GM18507 (cell line): ENCODE data around the gene GRHL1.

ENCODE experiments used
- DNase-seq: peaks from one replicate; pipeline ENCODE4 v3.0.0; 2011; ENCODE audit warnings: low read depth; ENCODE audit not compliant: insufficient read length; ENCODE audit errors: extremely low spot score
- FAIRE-seq: peaks from 2 replicates; lab custom pipeline; 2011; peaks lifted over from hg19 to GRCh38; lab: Jason Lieb, UNC

GRHL1 gene

DNA sequence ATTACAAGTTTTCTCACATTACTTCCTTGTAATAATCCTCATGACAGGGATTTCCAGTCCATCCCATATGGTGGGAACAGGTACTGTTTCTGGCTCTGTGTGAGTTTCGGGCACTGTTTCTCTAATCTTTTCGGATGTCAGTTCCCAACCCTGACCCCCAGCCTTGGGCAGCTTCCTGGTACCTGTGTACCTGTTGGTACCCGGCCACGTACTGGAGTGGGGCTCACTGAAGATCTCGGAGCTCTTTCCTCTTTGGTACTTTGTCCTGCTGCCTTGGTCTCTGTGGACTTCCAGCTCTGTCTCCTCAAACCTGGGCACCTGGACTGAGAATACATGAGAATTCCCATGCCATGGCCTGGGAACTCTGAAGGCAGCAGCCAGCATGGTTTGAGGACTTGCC lies 36.8 kb downstream of the GRHL1 start:
- FAIRE-seq, result no peak

DNA sequence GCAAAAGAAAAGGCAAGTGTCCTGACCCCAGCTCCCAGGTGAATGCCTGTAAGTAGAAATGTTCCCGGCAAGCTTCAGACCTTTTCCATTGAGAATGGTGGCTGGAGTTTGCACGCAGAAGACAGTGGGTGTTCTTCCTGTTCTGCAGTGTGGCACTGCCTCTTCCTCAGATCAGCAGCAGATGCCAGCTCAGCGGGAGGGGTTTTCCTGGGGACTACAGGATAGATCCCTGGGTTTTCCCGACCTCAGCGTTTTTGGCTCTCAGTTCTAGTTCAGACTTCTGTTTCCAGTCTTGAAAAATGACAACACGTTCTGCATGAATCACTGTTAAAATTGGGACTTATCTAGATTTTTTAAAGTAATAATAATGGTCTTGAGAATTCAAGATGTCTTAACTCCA lies 39.2 kb downstream of the GRHL1 start:
- DNase-seq (no peak), FAIRE-seq (no peak)

More for the DNA sequence above, 36.8 kb downstream of the GRHL1 start:
- no peak for DNase-seq

DNA sequence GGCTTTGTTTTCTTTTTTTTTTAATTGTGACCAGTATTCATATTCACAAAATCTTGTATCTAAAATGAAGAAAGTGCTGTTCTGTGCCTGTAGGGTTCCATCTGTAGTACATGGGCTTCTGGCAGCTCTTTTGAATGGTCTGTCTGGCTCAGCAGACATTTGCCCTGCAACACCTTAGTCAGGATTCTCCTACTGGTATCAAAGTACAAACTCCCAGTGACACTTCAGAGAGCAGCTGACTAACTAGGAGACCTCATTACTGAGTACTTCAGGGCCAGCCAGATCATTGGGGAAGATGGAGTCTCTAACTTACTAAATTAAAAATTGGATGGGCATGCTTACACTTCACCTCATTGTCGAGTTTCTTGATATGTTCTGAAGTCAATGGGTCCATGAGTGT lies 39.7 kb downstream of the GRHL1 start:
- no peak for FAIRE-seq
- no peak for DNase-seq

DNA sequence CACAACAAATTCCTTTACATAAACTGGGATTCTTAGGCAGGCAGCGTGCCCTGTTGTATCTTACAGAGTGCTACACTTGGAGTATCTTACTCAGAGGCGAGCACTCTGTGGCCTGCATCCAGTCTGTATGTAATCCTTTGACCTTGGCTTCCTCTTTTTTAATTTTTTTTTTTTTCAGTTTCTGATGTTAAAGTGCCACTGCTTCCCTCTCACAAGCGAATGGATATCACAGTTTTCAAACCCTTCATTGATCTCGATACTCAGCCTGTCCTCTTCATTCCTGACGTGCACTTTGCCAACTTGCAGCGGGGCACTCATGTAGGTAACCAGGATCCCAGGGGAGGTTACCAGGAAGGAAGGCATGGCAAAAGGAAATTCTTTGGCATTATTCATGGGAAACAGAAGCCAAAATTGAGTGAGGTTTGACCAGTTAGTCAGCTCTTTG lies 40.4 kb downstream of the GRHL1 start:
- no peak for DNase-seq
- no peak for FAIRE-seq

DNA sequence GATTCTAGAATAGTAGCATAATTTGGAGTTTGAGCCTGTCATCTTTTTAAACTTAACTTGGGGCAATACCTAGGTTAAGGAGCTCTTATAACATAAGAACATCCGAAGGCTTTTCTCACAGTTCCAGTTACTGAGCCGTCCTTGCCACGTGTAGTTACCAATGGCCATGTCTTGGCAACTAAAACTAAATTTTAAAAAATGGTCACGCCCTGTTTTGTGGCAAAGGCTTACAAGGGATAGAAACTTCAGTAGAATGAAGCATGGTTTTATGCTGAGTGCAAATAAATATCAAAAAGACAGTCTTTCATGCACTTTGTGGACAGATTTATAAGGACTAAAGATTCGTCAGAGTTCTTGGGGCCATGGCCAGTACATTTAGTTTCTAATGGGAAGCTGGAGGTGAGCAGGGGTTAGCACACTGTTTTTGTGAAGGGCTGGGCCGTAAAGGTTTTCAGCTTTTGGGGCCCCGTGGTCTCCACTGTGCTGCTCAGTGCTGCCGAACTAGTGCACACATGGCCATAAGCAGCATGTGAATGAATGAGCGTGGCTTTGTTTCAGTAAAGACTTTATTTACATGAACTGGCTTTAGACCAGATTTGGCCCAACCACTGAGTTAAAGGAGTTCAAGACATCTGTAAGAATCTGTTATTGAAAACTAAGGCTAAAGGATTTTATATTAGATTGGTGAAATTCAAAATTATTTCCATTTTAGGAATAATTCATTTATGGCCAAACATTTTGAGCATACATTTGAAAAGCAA lies 41.1 kb downstream of the GRHL1 start:
- DNase-seq, result no peak
- no peak for FAIRE-seq

DNA sequence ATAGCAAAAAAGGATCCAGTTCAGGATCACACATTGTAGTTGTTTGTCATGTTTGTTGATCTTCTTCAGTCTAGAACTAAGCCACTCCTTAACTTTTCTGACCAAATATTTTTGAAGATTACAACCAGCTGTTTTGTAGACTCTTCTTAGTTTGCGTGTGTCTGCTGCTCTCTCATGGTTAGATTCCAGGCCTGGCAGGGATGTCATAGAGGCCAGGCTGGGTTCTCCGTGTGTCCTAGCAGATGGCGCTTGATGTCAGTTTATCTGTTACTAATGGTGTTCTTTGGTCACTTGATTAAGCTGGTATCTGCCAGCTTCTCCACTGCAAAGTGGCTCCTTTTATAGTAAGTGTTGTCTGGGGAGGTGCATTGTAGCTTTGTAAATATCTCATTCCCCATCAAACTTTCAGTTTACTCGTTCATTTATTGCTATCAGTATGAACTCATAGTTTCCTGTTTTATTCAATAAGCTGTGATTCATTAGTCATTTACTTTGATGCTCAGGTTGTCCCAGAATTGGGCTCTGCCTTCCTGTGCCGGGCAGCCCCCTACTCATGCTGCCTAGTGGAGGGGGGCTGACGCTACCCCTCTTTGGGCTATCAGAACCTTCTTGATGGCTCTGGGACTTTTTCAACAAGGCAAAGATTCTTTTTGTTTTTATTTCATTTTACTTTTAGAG lies 42.1 kb downstream of the GRHL1 start:
- FAIRE-seq (no peak), DNase-seq (no peak)

DNA sequence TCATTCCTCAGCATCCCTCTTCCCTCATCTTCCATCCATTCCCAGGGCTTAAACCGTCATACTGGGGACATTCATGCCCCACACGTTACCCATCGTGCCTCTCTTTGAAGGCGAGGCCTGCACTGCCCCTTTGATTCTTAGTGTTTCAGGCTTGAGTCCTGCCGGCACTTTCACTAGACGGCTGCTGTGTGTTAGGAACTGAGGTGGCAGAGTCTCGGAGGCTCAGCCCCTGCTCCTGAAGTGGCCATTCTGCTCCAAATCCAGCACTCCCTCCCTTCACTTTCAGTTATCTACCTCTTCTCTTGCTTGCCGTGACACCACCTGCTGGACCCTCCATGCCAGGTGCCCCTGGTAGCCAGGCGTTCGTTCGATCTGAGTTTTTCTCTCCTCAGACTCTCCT lies 43.0 kb downstream of the GRHL1 start:
- FAIRE-seq, result no peak

DNA sequence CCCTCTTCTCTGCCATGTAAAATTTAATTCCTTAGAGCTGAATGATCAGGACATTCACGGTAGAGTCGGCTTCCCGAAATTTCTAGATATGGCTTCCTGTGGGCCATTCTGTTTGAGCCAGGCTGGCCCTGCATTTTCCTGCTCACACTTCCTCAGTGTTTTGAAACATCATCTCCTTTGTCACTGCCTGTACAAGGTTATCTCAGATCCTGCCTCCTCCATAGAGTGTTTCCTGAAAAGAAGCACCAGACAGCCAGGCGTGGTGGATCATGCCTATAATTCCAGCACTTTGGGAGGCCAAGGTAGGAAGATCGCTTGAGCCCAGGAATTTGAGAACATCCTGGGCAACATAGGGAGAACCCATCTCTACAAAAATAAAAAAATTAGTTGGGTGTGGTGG lies 43.6 kb downstream of the GRHL1 start:
- DNase-seq, result no peak
- no peak for FAIRE-seq

More for the DNA sequence above, 43.0 kb downstream of the GRHL1 start:
- no peak for DNase-seq

DNA sequence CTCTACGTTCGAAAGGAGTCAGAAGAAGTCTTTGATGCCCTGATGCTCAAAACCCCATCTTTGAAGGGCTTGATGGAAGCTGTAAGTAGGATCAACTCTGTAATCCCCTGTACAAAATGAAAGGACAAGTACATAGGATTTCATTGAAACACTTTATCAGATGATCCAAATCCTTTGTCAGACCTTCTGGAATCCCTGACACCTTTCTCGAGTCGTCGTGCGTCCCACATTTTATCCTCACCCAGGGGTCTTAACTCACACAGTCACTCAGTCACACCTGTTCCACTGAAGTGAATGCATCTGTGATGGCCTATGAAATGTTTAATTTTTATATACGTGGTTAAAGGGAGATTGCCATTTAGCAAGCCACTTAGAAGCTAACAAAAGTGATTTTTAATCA lies 44.8 kb downstream of the GRHL1 start:
- no peak for FAIRE-seq
- DNase-seq, result no peak

DNA sequence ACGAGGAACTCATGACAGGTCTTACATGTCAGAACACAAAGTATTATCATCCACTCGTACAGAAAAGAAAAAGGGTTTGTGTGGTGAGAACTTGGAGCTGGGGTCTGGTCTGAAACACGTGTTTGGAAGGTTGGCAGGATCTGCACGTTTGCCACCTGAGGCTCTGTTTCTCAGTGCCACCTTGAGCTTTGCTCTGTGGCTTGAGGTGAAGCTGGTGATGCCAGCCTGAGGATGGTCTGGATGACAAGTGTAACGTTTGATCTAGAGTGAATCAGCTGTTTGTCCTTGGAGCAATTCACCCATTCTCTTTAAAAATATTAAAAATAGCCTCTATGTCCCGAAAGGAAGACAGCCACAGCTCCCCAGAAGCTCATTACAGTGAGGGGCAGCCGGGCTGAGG lies 46.4 kb downstream of the GRHL1 start:
- FAIRE-seq (no peak), DNase-seq (no peak)

DNA sequence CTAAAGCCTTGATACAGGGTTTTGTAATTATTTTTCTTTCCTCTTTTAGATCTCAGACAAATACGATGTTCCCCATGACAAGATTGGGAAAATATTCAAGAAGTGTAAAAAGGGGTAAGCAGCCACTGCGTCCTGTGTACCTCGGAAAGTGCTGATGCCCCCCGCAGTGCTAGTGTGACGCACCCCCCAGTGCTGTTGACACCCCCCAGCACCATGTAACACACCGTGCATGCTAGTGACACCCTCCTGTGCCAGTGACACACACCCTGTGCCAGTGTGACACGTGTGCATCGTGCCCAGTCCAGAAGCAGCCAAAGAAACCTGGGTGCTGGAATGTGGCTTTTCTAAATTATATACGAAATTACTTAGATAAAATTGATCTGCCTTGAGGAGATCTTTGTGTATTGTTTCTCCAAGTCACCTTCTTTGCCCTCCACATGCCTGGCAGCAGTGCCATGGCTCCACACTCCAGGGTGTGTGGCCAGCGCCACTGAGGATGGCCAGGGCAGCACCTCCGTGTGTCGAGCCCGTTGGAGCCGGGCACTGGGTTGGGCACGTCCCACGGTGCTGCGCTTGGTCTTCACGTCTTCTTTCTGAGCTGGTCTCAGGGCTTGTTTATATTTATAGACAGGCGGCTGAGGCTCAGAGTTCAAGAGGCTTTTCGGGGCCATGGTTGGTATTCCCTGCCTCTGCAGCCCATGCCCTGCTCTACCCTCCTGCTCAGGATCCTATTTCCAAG lies 47.6 kb downstream of the GRHL1 start:
- no peak for DNase-seq
- no peak for FAIRE-seq

DNA sequence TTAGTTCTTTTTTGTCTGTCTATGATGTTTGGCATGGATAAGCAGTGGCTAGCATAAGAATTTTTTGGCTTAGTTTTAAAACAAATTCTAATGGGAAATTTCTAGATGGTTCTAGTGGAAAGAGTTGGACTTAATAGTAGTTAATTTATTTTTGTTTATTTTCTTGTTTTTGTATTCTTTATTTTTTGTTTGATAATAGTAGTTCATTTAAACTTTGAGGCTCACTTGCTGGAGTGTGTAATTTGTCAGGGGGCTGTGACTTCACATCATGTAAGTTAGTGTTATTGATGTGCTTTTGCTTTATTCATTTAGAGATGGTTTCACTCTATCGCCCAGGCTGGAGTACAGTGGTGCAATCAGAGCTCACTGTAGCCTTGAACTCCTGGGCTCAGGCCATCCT lies 48.2 kb downstream of the GRHL1 start:
- FAIRE-seq, result no peak
- no peak for DNase-seq

DNA sequence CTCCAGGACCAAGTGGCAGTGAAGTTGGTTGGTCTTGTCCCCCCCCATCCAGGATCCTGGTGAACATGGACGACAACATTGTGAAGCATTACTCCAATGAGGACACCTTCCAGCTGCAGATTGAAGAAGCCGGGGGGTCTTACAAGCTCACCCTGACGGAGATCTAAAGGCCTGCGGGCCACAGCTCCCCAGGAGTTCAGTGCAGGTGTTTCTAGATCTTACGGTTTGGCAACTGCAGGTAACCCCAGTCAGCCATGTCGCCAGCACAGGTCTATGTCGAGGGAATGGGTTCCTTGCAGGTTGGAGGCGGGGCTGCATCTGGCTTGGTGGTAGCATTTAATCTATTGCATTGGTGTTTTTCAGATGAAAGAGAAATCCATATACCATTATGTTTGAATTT lies 49.0 kb downstream of the GRHL1 start:
- no peak for FAIRE-seq

DNA sequence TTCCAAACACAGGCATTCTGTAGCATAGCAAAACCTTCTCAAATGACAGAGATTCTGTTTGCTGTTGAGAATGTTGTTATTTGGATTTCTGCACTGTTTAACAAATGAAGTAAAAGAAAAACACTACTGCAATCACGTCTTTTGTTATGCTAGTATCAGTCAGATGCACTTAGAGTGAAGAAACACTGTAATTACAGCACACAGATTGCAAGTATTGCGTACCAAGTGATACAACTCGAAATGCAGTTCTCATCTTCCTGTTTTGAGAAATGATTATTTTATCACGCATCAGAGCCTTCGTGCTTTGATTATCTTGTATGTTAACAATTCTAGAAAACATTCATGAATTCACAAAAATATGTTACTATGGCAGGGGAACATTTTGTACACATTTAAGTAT lies 50.1 kb downstream of the GRHL1 start:
- DNase-seq, result no peak
- FAIRE-seq, result no peak

More for the DNA sequence above, 49.0 kb downstream of the GRHL1 start:
- no peak for DNase-seq

DNA sequence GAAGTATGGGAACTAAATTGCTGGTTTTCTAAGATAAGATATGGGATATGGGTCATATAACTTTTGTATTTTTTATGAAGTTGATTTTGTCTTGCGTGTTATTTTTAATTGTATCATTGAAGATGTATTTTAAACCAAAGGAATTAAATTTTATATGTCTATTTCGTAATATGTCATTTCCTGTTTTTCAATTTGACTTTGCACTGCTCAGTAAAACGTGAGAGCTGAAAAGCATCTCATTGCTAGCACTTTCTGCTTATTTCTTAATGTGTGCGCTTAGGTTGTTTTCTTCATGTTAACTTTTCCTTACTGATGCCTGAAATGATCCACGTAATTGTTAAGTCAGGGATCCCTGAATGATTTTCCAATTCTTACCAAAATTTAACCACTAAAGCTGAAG lies 50.6 kb downstream of the GRHL1 start:
- FAIRE-seq, result no peak
- no peak for DNase-seq

DNA sequence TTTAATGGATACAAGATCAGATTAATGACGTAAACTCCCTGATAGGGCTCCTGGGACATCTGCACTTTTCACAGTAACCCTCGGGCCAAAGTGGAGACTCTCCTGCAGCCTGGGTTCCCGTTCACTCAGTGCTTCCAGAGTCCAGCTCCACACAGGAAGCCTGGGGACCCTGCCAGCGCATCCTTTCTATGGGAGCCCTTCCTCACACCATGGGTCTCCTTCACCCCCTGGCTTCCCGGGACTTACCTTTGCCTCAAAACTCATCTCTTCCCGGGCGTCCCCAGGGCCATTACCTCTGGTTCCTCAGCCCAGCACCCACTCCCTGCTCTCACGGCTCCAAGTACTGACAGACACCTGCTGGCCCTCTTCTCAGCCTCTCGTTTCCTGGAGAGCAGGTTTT lies 51.2 kb downstream of the GRHL1 start:
- no peak for FAIRE-seq

DNA sequence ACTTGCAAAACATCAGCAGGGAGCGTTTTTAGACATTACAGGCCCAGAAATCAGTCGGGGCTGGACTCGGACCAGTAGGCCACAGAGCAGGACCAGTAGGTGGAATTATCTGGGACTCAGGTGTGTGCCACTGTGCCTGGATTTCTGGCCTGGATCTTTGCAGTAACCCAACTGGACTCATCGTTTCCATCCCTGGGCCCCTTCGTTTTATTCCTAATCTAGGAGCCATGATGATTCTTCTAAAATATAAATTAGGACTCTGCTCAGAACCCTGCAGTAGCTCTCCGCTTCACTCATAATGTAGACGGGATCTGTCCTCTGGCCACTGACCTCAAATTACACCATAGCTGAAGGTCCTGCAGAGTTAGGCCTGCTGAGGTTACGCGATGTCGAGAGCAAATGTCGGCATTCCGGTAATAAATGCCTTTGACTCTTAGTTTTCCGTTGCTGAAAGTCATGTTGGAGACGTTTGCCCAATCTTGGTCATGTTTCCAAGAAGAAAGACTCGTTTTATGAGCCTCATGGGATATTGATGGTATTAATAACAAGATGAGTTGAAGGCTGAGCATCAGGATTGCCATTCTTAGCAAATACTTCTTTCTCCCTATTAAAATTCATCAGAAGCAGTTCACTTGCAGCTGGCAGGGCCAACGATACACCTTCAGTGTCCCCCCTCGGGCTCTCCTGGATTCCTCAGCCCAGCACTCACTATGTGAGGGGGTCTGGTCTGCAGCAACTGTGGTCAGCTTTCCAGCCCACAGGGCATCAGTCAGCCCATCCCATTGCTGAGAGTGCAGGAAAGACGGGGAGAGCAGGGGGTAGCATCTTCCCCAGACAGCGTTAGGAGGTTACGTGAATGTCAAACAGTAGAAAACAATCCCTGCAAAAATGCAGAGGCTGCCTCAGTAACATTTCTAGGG lies 52.0 kb downstream of the GRHL1 start:
- no peak for FAIRE-seq

More for the DNA sequence above, 51.2 kb downstream of the GRHL1 start:
- DNase-seq, result no peak

DNA sequence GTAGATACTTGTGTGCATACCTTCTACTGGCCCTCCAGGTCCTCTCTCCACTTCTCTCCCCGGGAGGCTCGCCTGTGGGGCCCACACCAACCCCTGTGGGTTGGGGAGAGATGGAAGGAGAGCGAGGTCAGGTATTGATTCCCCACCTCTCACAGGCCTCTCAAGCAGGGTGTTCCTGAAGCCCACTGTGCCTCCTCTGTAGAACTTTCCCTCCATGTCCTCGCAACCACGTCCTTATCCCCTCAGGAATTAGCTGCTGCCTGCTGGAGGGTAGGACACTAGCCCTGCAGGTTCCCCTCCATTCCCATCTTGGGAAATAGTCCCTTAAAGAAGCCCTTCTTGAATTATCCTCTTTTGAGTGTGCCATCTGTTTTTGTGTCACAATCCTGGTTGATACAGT lies 52.9 kb downstream of the GRHL1 start:
- FAIRE-seq (no peak), DNase-seq (no peak)

More for the DNA sequence above, 52.0 kb downstream of the GRHL1 start:
- DNase-seq, result no peak

DNA sequence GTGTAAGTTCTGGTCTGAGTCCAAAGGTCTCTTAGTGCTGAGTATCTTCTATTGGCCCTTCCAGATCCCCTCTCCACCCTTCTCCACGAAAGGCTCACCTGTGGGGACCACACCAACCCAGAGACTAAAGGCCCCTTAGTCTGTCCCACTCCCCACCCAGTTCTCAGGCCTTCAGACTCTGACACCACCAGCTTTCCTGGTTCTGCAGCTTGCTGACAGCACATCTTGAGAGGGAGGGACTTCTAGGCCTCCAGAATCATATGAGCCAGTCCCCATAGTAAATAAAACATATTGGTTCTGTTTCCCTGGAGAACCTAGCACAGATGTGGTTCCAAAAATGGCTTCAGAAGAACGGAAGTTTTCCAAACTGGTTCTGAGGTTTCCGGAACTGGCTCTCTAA lies 53.3 kb downstream of the GRHL1 start:
- FAIRE-seq, result no peak
- DNase-seq, result no peak
